Spleen (tissue), 7 donors: ENCODE data around the gene MYCN.

Experiments
- POLR2A ChIP-seq, 3 donors: fragments of 450-650 bp; IDR thresholded peaks; one replicate each; pipeline ENCODE4 v1.5.1; 2017; ENCODE audit warnings: antibody characterized with exemption in 3 of 3, mild to moderate bottlenecking in 1 of 3
- POLR2AphosphoS5 ChIP-seq, 3 donors: sonication (generic); formaldehyde crosslinking; IDR thresholded peaks; one replicate each; pipeline ENCODE4 v1.5.1; 2017; ENCODE audit warnings: antibody characterized with exemption in 3 of 3
- TF ChIP-seq, protein P1 (sequence below), 11 experiments: fragments of 200-600 bp in 7 of 11; fragments of 450-650 bp in 4 of 11; sonication (generic) in 4 of 11; IDR thresholded peaks in 8 of 11; conservative IDR thresholded peaks in 3 of 11; 1 replicate in 7 of 11; 2 replicates in 4 of 11; pipeline versions ENCODE4 v1.4.0 to v1.8.0; 2016 to 2021; ENCODE audit warnings: antibody characterized with exemption in 11 of 11, inconsistent platforms in 4 of 11, mild to moderate bottlenecking in 1 of 11
- donor health status: DM: no; HTN: no; CAD: no; lungs with moderate emphysema.
- donor health status: DM: no; HTN: no; CAD: no.
- donor health status: DM: no; HTN: no; CAD: no.

DNA sequence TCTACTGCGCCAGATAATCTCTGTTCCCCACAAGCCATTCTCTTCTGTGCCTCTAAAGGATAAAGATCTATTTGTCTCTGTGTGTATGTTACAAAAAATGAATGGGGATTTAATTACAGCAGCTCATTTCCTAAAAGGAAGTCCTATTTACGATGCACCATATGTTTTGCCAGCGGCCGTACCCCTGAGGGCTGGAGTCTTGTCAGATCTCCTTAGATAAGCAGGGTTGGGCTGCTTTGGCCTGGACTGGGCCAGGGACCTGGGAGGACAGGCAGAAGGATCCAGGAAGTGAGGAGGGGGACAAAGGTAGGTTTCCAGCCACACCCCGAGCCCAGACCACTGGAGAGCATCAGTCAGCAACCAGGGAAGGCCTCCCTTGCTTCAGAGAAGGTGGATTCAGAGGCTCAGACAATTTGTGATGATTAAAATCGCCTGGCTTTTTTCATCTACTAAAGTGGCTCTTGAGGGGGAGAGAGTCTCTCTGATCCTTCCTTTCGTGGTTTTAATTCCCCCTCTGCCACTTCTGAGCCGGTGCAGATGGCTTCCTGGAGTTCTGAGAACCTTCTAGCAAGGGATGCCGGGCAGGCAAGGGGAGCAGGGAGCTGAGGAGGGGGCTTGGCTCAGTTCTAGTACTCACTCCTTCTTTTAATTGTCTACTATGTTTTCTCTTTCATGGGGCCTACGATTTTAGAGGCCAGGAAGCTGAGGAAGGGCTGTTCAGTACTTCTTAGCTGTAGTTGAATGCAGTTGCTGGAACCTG is 42.1 kb downstream of the MYCN start:
- TF ChIP-seq POLR2AphosphoS5 (IDR thresholded peaks at IDR 0.05) (no peak), POLR2A (IDR thresholded peaks at IDR 0.05) (no peak)
- TF ChIP-seq, protein P1, sequence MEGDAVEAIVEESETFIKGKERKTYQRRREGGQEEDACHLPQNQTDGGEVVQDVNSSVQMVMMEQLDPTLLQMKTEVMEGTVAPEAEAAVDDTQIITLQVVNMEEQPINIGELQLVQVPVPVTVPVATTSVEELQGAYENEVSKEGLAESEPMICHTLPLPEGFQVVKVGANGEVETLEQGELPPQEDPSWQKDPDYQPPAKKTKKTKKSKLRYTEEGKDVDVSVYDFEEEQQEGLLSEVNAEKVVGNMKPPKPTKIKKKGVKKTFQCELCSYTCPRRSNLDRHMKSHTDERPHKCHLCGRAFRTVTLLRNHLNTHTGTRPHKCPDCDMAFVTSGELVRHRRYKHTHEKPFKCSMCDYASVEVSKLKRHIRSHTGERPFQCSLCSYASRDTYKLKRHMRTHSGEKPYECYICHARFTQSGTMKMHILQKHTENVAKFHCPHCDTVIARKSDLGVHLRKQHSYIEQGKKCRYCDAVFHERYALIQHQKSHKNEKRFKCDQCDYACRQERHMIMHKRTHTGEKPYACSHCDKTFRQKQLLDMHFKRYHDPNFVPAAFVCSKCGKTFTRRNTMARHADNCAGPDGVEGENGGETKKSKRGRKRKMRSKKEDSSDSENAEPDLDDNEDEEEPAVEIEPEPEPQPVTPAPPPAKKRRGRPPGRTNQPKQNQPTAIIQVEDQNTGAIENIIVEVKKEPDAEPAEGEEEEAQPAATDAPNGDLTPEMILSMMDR (IDR thresholded peaks at IDR 0.05 in 8 of 11, conservative IDR thresholded peaks at IDR 0.05 in 3 of 11), result no peak
